Right hindlimb (tissue), 1 donor: Measurements from ENCODE around the gene USE1.
A peak's percentile ranks its signal among the peaks of the same experiment; 100 is the strongest.

Source experiments
- DNase-seq: peaks from one replicate; pipeline ENCODE4 v3.0.0-alpha.2; 2018

USE1 gene

DNA sequence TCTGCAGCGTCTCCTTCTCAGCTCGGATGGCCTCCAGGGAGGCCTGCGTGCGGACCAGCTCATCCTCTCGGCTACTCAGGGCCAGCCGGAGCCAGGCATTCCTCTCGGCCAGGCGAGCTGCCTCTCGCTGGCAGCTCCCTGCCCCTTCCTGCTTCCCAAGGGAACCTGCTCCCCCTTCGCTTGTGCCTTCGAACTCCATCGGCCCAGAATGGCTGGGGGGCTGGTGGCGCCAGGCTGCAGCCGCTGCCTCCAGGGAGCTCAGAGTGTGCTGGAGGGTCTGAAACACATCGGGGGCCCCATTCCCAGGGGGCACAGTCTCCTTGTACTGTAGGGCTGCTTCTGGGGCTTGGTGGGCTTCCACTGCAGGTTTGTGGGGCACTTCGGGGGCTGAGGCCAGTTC is 47.4 kb downstream of the USE1 start:
- no peak for DNase-seq

DNA sequence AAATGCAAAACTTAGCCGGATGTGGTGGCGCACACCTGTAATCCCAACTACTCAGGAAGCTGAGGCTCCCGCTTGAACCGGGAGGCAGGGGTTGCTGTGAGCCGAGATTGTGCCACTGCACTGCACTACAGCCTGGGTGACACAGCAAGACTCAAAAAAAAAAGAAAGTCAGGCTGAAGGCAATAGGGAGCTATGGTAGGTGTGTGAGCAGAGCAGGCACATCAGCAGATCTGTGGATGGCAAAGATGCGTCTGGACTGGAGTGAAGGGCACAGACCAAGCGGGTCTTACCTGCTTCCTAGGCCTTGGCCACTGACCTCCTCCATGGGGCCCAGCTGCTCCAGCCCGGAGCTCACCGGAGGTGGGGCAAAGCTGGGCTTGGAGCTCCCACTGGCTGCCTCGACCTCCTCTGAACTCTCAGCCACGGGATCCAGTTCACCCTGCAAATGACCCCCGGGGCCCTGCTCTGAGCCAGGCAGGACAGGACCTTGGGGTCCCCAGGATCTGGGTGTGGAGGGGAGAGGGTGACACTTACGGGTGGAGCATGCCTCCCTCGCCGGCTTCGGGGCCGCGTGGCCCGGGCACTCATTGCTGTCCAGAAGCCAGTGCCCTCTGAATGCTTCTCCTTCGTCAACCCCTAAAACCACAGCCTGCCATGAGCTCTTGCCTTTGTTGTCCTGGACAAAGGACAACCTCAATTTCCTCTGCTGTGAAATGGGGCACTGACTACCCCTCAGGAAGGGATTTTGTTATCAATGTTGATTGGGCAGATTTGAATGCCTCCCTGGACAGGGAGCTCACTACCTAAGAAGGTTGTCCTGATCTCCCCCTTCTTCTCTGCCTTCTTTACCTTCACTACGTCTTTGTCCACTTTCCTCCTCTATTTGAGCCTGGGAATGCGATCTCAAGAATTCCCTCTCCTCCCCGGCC is 48.8 kb downstream of the USE1 start:
- DNase-seq = no peak

DNA sequence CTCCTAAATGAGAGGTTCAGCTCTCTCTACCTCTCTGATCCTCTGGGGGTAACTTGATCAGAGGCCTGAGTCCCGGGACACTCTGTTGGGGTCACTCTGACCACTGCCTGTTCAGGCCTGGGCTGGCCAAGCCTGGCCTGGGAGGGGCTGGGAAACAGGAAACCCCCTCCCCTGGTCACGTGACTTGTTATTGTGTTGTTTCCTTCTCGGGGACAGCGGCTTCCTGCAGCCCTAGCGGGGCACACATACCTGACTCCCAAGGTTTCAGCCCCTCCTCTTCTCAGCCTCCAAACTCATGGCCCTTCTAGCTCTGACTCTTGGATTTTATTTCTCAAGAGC is 49.5 kb downstream of the USE1 start, which contains the start of gene USHBP1:
TSS of gene USHBP1 (minus strand) at position 105 of the 339 bp plus-strand sequence. CDS start 446 bp downstream, outside the sequence.
- no peak for DNase-seq

DNA sequence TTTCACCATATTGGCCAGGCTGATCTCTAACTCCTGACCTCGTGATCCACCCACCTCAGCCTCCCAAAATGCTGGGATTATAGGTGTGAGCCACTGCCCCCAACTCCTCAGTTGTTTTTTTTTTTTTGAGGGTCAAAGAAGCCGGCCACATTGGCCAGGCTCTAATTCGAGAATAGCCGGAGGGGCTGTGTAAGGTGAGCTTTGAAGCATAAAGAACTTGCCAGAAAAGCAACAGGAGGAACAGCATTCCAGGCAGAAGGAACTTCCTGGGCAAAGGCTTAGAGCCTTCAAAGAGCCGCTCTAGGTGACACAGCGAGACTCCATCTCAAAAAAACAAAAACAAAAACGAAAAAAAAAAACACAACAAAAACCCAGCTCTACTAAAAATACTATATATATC is 50.9 kb downstream of the USE1 start:
- DNase-seq = no peak

DNA sequence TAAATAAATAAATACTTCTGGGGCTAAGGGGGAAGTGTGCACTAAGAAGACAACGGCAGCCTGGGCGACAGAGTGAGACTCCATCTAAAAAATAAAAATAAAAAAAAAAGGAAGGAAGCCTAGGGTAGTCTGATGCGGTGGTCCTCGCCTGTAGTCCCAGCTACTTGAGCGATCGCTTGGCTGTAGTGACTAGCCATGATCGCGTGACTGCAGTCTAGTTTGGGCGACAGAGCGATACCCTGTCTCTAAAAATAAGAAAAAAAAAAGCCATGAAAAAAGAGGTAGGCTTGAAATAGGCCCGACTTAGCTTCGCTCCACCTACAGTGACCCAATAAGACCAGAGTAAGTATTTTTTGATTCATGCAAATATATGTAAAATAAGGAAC is 51.4 kb downstream of the USE1 start:
- DNase-seq = no peak

DNA sequence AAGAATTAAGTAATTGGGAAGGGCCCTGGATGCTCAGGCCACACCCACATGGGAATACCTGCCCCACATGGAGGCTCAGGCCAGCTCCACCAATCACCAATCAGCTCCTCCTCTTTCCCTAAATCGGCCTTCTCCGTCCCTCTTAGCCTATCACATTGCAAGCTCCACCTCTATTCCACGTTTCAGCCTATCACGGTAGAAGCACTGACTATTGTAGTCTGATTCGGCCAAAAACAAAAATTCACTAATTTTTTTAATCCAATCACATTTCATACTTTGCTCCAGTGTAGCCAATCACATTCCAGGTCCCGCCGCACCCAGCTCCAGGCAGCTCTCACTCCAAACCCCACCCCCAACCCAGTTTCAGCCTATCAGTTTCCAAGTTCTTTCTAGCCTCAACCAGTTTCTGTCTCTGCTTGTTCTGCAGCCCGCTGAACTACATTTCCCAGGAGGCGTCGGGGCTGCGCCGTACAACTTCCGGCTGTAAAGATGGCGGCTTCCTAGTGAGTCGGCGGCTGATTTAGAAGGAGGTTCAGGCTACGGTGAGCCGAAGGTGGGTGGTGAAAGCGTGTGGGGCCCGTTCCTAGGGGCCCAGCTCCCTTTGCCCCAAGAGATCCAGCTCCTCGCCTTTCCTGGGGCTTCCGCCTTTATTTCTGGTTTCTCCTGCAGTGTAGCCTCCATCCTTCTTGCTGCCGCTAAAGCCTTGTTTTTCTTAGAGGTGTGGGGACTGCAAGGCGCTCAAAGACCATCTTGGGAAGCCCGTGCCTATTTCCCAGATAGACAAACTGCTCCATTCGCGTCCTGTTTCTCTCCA is 52.0 kb downstream of the USE1 start, which contains the start of gene BABAM1:
TSS of gene BABAM1 (plus strand) at position 469 of the 814 bp plus-strand sequence. CDS start 1,364 bp downstream, outside the sequence.
- DNase-seq = peak; percentile 99

DNA sequence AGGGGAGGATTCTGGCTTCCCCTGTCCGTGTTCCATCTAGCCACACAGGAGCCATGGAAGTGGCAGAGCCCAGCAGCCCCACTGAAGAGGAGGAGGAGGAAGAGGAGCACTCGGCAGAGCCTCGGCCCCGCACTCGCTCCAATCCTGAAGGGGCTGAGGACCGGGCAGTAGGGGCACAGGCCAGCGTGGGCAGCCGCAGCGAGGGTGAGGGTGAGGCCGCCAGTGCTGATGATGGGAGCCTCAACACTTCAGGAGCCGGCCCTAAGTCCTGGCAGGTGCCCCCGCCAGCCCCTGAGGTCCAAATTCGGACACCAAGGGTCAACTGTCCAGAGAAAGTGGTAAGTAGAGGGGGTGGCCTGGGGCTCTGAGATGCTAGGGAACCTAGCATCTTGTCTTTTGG is 53.6 kb downstream of the USE1 start:
- DNase-seq = no peak
